Smooth muscle cell (in vitro differentiated cells): ENCODE results near the gene NCF2. TPM values are rescaled to one million over a fixed set of nuclear protein-coding genes. Genes with fewer than 3 reads are reported as not detected.

Source experiments
- DNase-seq: peaks from one replicate; lab custom pipeline; 2025; ENCODE audit not compliant: unreplicated experiment; lab: John Stamatoyannopoulos, UW
- H2AFZ ChIP-seq: fragments of 200-600 bp; sonication (generic); 2 replicates; pipeline ENCODE4 v1.6.0; 2016; ENCODE audit warnings: antibody characterized with exemption, low read depth, mild to moderate bottlenecking
- H3F3A ChIP-seq: fragments of 200-600 bp; sonication (generic); 2 replicates; pipeline ENCODE4 v1.6.0; 2017; ENCODE audit warnings: antibody characterized with exemption, low read depth
- H3K27ac ChIP-seq: fragments of 200-600 bp; sonication (generic); 2 replicates; pipeline ENCODE4 v1.5.1; 2016; ENCODE audit warnings: low read depth, mild to moderate bottlenecking
- H3K27me3 ChIP-seq: fragments of 200-600 bp; sonication (generic); 2 replicates; pipeline ENCODE4 v1.6.1; 2016; ENCODE audit warnings: low read depth, mild to moderate bottlenecking
- H3K36me3 ChIP-seq: fragments of 200-600 bp; sonication (generic); 2 replicates; pipeline ENCODE4 v1.5.1; 2016; ENCODE audit warnings: low read depth
- H3K4me1 ChIP-seq: fragments of 200-600 bp; sonication (generic); 2 replicates; pipeline ENCODE4 v1.5.1; 2016; ENCODE audit warnings: low read depth
- H3K4me2 ChIP-seq: fragments of 200-600 bp; sonication (generic); 2 replicates; pipeline ENCODE4 v1.6.0; 2016; ENCODE audit warnings: mild to moderate bottlenecking
- H3K4me3 ChIP-seq: fragments of 200-600 bp; sonication (generic); 2 replicates; pipeline ENCODE4 v1.5.1; 2016; ENCODE audit warnings: mild to moderate bottlenecking
- H3K79me2 ChIP-seq: fragments of 200-600 bp; sonication (generic); 2 replicates; pipeline ENCODE4 v1.6.0; 2016; ENCODE audit warnings: low read depth, mild to moderate bottlenecking
- H3K9ac ChIP-seq: fragments of 200-600 bp; sonication (generic); 2 replicates; pipeline ENCODE4 v1.6.0; 2016; ENCODE audit warnings: low read depth
- H3K9me3 ChIP-seq: fragments of 200-600 bp; sonication (generic); replicated peaks from 2 replicates; pipeline ENCODE4 v1.5.1; 2016; ENCODE audit warnings: low read depth
- H4K20me1 ChIP-seq: fragments of 200-600 bp; sonication (generic); 2 replicates; pipeline ENCODE4 v1.6.0; 2016; ENCODE audit warnings: low read depth
- CTCF ChIP-seq: fragments of 200-600 bp; sonication (generic); IDR thresholded peaks from 2 replicates; pipeline ENCODE4 v1.5.1; 2017; ENCODE audit warnings: borderline replicate concordance, mild to moderate bottlenecking, antibody characterized with exemption; ENCODE audit not compliant: insufficient read depth, poor library complexity, severe bottlenecking
- WGBS: methylation state at CpG from one replicate; pipeline ENCODE4 v1.1.7; 2016; ENCODE audit warnings: low lambda C conversion rate; 5-methylcytosine and 5-hydroxymethylcytosine counted together
- polyA plus RNA-seq: library from polyadenylated mRNA; unstranded; fragments of >200 nt; fragmentation: Nextera tagmentation; extraction: Ambion mirVana; gene quantifications from 2 replicates; pipeline ENCODE4 v1.2.1, GENCODE V29; 2016
- total RNA-seq: library from RNA; depleted of rRNA; stranded (reverse); fragments of >200 nt; gene quantifications from 2 replicates; pipeline ENCODE4 v1.2.3, GENCODE V29; 2014

NCF2 gene
- total and polyA plus RNA-seq, 2 experiments from 2014 or later: 0.65 to 1.7 TPM

- H3K4me1 ChIP-seq: no peaks in the 10 kb centered on the region
- no peaks in the 10 kb centered on the region for H3K79me2 ChIP-seq
- no peaks in the 10 kb centered on the region for H3F3A ChIP-seq
- H3K27ac ChIP-seq: no peak overlapping the region
- H3K4me3 ChIP-seq: no peak overlapping the region
- H4K20me1 ChIP-seq: no peaks in the 10 kb centered on the region
- H2AFZ ChIP-seq: no peak overlapping the region
- no peak overlapping the region for H3K4me2 ChIP-seq
- TF ChIP-seq CTCF: no peak
- DNase-seq: no peak
- WGBS: 98% methylated on average over 2 of the region's 2 CpGs
- H3K27me3 ChIP-seq: no peaks in the 10 kb centered on the region
- no peak overlapping the region for H3K9ac ChIP-seq
- no peaks in the 10 kb centered on the region for H3K36me3 ChIP-seq
- H3K9me3 ChIP-seq: no peaks in the 10 kb centered on the region
These were observed 15.6 kb upstream of the NCF2 start for GRCh38 chr1:183605904-183606303.

- no peaks in the 10 kb centered on the region for H4K20me1 ChIP-seq
- no peaks in the 10 kb centered on the region for H3K36me3 ChIP-seq
- H2AFZ ChIP-seq: no peak overlapping the region
- no peaks in the 10 kb centered on the region for H3K27me3 ChIP-seq
- WGBS: 92% methylated on average over 8 of the region's 8 CpGs
- no peaks in the 10 kb centered on the region for H3K79me2 ChIP-seq
- no peak overlapping the region for H3K4me3 ChIP-seq
- no peak overlapping the region for H3K27ac ChIP-seq
- H3K9me3 ChIP-seq: no peaks in the 10 kb centered on the region
- DNase-seq: no peak
- no peaks in the 10 kb centered on the region for H3K4me1 ChIP-seq
- no peak overlapping the region for H3K9ac ChIP-seq
- H3K4me2 ChIP-seq: no peak overlapping the region
- H3F3A ChIP-seq: no peaks in the 10 kb centered on the region
- no peak for TF ChIP-seq CTCF
These were observed 14.6 kb upstream of the NCF2 start for GRCh38 chr1:183604815-183605214.

- H3F3A ChIP-seq: no peaks in the 10 kb centered on the region
- H3K4me3 ChIP-seq: no peak overlapping the region
- H4K20me1 ChIP-seq: no peaks in the 10 kb centered on the region
- no peak for DNase-seq
- peak overlapping the region; percentile 23 for H3K27ac ChIP-seq
- H3K27me3 ChIP-seq: no peaks in the 10 kb centered on the region
- TF ChIP-seq CTCF: no peak
- no peak overlapping the region for H2AFZ ChIP-seq
- H3K4me1 ChIP-seq: no peaks in the 10 kb centered on the region
- H3K36me3 ChIP-seq: no peaks in the 10 kb centered on the region
- no peak overlapping the region for H3K4me2 ChIP-seq
- WGBS: 59% methylated on average over 10 of the region's 10 CpGs
- H3K9ac ChIP-seq: no peak overlapping the region
- no peaks in the 10 kb centered on the region for H3K9me3 ChIP-seq
- H3K79me2 ChIP-seq: no peaks in the 10 kb centered on the region
These were observed 14.0 kb upstream of the NCF2 start for GRCh38 chr1:183604038-183604808.

GRCh38 chr1:183602510-183602909, 12.3 kb upstream of the NCF2 start:
- H2AFZ ChIP-seq: no peak overlapping the region
- no peaks in the 10 kb centered on the region for H4K20me1 ChIP-seq
- H3K79me2 ChIP-seq: no peaks in the 10 kb centered on the region
- H3F3A ChIP-seq: no peaks in the 10 kb centered on the region
- H3K4me1 ChIP-seq: no peaks in the 10 kb centered on the region
- no peak overlapping the region for H3K9ac ChIP-seq
- H3K4me2 ChIP-seq: no peak overlapping the region
- H3K27ac ChIP-seq: no peak overlapping the region
- TF ChIP-seq CTCF: no peak
- no peaks in the 10 kb centered on the region for H3K27me3 ChIP-seq
- H3K36me3 ChIP-seq: no peaks in the 10 kb centered on the region
- DNase-seq: no peak
- no peak overlapping the region for H3K4me3 ChIP-seq
- no peaks in the 10 kb centered on the region for H3K9me3 ChIP-seq
- 95% methylated on average over 1 of the region's 1 CpG for WGBS
